Pulmonary artery endothelial cell (primary cell): Measurements from ENCODE around the gene SMIM30. TPM values are rescaled to one million over a fixed set of nuclear protein-coding genes. Genes with fewer than 3 reads are reported as not detected.
"Not testable (repeated sequence)": the region's sequence is repeated elsewhere in the genome, so short reads cannot be mapped to it uniquely, and the experiment has no call there.

Experiments
- DNase-seq: peaks from one replicate; pipeline ENCODE4 v3.0.0-alpha.2; 2011; ENCODE audit warnings: low read depth, low spot score
- total RNA-seq: library from RNA; depleted of rRNA; stranded (reverse); fragments of >200 nt; gene quantifications from 2 replicates; pipeline ENCODE4 v1.2.3, GENCODE V29; 2014

Gene SMIM30
- 49.3 and 52.5 TPM in 2 replicates for total RNA-seq

DNA sequence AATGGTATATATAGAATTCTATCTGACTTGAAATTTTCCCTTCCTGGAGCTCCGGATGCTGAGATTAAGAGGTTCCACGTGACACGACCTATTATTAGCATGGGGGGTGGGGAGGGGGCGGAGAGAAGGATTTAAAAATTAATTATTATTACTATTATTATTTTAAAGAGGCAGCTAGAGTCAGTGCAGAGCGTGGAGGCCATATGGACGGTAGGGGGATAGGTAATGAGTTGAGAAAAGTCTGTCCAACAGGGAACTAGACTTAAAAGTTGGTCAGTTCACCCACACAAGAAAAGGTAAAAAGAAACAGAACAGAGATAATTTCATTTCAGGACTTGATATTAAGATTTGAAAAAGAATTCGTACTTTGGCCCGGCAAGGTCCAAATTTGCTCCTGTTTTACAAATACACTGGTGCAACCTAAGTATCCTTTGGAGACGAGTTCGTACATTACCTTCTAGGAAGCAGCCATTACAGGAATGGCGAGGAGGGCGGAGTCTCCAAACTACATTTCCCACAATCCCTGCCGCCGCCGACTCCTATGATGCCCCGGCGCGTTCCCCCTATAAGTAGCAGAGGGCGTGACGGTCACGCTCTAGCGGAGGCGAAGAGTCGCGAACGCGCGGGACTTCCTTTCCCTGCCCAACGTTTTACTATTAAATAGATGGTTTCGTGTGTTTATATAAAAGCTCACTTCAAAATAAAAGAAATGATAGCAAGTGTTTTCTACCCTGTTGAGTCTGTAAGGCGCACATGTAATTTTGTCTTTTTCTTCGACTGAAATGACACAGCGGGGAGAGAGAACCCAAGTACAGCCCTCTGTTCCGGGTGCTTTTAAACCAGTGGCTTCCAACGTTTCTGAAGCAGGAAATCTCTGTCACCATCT is at the start of gene SMIM30:
TSS of gene SMIM30 (minus strand) at position 481 of the 886 bp plus-strand sequence. CDS start 976 bp downstream, outside the sequence.
- DNase-seq = peak; percentile 73

GRCh38 chr7:113166176-113166575 is 47.8 kb upstream of the SMIM30 start:
- not testable (repeated sequence) for DNase-seq

DNA sequence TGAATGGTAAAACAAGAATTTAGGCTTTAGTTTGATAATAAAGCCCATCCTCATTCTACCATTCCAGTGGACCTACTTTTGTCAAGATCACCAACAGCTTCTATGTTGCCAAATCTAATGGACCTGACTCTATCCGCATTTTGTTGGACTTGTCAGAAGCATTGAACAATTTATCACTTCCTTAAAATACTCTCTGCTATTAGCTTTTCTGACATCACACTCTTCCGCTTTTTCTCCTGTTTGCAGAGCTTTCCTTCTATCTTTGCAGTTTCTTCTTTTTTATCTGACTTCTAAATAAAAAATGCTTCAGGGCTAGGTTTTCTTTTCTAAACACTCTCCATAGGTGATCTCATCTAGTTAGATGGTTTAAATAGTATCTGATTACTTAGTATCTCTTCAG is 42.7 kb upstream of the SMIM30 start:
- no peak for DNase-seq

GRCh38 chr7:113159746-113160339 is 41.5 kb upstream of the SMIM30 start:
- DNase-seq = no peak

- no peak for DNase-seq
Measured at GRCh38 chr7:113158756-113159155, 40.4 kb upstream of the SMIM30 start.

- no peak for DNase-seq
Measured at GRCh38 chr7:113154117-113154516, 35.8 kb upstream of the SMIM30 start.

DNA sequence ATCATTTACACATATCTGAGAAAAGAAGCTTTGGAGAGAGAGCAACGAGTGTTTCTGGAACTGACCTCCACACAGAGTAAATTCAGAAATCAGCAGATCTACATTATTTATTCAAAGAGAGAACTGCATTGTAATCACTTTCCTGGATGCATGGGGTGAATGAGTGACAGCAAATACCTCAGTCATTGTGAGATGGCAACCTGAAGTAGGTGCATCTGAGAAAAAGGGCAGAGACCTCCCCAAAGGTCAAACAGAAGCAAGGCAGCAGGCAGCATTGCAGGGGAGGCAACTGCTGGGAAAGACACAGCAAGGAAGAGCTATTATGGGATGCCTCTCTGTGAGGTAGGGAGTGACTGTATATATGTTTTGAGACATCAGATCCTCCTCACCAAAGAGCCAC is 26.5 kb upstream of the SMIM30 start:
- DNase-seq = no peak

- DNase-seq = no peak
Measured at GRCh38 chr7:113143486-113144257, 25.3 kb upstream of the SMIM30 start.

- DNase-seq = no peak
Measured at GRCh38 chr7:113142385-113143119, 24.2 kb upstream of the SMIM30 start.

DNA sequence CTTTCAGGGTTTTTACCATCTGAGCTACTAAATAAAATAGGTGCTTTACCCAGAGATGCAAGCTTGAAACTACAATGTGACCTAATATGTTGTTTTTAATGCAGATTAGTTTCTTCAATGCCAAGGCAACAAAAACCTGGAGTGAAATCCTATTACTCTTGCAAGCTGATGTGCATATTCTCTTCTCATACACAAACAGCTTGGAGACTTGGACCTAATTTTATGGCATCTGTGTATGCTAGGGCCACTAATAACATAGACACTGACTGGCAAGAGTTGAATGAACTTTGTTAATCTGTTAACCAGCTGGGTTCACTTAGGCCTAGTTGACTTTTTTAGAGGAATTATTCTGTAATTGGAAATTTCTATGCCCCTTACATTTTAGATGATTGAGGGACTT is 23.4 kb upstream of the SMIM30 start:
- DNase-seq = no peak

DNA sequence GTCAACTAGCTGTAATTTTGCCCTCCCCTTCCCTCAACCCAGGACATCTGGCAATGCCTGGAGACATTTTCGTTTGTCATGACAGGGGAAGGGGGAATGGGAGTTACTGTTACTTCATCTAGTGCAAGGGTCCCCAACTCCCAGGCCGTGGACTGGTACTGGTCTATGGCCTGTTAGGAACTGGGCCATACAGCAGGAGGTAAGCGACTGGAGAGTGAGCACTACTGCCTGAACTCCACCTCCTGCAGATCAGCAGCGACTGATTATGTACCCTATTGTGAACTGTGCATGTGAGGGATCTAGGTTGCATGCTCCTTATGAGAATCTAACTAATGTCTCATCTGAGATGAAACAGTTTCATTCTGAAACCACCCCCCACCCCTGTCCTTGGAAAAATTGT is 22.6 kb upstream of the SMIM30 start:
- no peak for DNase-seq

DNA sequence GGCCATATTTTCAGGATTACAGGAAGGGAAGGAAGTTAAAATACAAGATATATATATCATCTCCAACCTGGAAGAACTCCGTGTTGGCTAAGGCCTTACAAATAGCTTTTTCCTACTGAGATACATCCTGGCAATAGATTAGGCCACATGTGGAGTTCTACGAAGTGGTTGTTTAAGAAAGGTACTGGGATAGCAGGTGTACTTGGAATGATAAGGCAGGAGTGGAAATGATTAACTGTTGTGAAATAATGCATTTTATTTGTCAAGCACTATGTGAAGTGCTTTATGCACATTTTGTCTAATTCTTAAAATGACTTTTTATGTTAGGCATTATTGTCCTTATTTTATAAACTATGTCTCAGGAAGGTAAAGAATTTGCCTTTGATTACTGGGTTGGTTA is 18.9 kb upstream of the SMIM30 start:
- no peak for DNase-seq

- no peak for DNase-seq
Measured at GRCh38 chr7:113134025-113134424, 15.7 kb upstream of the SMIM30 start.

DNA sequence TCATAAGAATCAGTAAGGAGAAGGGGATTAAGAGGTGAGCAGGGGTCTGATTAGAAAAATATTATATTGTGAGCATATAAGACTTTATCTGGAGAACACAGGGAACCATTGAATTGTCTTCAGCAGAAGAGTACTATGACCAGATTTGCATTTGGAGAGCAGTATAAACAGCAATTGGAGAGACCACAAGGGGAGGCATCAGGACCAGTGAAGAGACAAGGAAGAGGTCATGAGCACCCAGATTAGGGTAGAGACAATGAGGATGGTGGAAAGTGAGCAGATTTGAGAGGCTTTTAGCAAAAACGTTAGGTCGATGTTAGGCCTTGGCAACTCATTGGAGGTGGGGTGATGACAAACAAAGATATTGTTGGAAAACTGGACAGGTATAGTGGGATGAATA is 13.0 kb upstream of the SMIM30 start:
- DNase-seq = no peak

DNA sequence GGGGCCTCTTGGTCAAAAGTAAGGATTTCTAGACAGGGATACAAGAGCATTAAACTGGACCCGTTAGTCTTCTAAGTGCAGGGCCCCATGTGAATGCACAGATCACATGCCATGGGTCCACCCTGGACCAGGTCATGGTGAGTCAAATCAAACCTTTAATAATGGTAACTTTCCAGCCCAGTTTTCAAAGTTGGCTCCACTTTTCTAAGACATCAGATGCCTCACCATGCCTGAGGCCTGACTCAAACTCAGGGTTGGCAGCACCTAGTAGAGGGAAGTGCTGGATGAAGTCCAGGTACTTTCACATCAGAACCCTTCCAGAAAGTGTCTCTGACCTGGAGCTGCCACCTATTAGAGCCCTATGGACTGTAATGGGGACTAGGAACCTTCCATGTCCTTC is 9.7 kb upstream of the SMIM30 start:
- DNase-seq = no peak

DNA sequence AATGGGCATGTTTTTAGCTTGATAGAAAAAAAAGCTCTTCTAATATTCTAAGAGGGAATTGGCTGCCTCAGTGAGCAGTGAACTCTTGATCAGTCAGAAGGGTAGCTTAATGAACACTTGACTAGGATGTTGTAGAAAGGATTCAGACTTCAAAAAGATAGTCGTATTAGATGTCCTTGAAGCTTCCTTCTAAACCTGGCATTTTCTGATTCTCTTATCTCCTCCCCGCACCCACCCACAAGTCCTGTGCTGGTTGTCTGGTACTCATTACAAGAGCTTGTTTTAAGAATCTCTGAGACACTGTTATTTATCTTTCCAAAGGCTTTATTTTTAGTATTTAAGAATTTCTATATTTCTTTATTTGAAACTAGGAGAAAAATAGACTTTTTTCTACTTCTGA is 7.4 kb upstream of the SMIM30 start:
- no peak for DNase-seq

GRCh38 chr7:113122744-113123143 is 4.4 kb upstream of the SMIM30 start:
- DNase-seq = no peak

- DNase-seq = no peak
Measured at GRCh38 chr7:113120647-113121046, 2.3 kb upstream of the SMIM30 start.

- no peak for DNase-seq
Measured at GRCh38 chr7:113119429-113119828, 1.1 kb upstream of the SMIM30 start.

DNA sequence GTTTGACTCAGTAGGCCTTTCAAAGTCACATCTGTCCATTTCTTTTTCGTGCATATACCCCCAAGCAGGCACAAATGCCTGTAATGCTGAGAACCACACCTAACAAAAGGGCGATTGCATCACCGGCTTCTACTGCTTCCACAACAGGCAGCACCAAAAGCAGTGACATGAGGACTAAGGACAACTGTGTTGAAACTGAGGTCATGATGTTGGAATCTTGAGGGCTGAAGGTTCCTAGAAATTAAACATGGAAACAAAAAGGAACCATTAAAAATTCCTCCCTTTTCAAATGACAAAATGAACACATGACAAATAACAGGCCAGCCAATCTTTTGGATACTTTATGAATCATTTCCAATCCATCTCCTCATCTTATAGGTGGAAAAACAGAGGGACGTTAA is 980 bp downstream of the SMIM30 start:
- not testable (repeated sequence) for DNase-seq

GRCh38 chr7:113113912-113114311 is 4.4 kb downstream of the SMIM30 start:
- DNase-seq = no peak
